ENCODE measurements around the gene PIWIL1. TPM values are rescaled to one million over a fixed set of nuclear protein-coding genes. Genes with fewer than 3 reads are reported as not detected.

The PIWIL1 gene
- total RNA-seq, 4 donors from 2014 or later, result not detected

DNA sequence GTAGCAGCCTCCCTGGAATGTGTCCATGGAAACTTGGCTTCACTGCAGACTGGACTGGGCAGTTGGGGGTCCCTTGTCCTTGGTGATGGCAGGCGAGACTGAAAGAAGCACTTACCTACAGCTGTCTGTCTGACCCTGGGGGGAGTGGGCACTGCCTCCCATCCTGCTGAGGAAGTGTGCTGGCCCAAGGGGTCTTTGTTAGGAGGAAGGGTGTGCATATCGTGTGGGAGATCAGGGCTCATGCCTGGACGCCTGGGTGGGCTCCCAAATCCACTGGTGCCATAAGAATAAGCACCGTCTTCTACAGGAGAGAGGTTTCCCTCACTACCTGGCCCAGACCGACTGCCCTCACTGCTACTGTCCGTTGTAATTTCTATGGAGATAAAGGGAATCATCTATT is 81.4 kb downstream of the PIWIL1 start:
- DNase-seq (ENCODE audit: low spot score in 2 of 2), result no peak
- H3K4me1 ChIP-seq, result no peaks in the 10 kb centered on the region
- H3K27me3 ChIP-seq, result no peaks in the 10 kb centered on the region
- WGBS, 2 donors, result 72 to 76% methylated on average over 6 of the region's 6 CpGs
- H3K9me3 ChIP-seq, result no peaks in the 10 kb centered on the region
- TF ChIP-seq, protein P1, sequence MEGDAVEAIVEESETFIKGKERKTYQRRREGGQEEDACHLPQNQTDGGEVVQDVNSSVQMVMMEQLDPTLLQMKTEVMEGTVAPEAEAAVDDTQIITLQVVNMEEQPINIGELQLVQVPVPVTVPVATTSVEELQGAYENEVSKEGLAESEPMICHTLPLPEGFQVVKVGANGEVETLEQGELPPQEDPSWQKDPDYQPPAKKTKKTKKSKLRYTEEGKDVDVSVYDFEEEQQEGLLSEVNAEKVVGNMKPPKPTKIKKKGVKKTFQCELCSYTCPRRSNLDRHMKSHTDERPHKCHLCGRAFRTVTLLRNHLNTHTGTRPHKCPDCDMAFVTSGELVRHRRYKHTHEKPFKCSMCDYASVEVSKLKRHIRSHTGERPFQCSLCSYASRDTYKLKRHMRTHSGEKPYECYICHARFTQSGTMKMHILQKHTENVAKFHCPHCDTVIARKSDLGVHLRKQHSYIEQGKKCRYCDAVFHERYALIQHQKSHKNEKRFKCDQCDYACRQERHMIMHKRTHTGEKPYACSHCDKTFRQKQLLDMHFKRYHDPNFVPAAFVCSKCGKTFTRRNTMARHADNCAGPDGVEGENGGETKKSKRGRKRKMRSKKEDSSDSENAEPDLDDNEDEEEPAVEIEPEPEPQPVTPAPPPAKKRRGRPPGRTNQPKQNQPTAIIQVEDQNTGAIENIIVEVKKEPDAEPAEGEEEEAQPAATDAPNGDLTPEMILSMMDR (IDR thresholded peaks at IDR 0.05), result no peak
- TF ChIP-seq POLR2A (IDR thresholded peaks at IDR 0.05) (no peak), EP300 (IDR thresholded peaks at IDR 0.05) (no peak)
- no peak overlapping the region for H3K4me3 ChIP-seq
- H3K36me3 ChIP-seq, result no peaks in the 10 kb centered on the region
- H3K27ac ChIP-seq, result no peak overlapping the region

DNA sequence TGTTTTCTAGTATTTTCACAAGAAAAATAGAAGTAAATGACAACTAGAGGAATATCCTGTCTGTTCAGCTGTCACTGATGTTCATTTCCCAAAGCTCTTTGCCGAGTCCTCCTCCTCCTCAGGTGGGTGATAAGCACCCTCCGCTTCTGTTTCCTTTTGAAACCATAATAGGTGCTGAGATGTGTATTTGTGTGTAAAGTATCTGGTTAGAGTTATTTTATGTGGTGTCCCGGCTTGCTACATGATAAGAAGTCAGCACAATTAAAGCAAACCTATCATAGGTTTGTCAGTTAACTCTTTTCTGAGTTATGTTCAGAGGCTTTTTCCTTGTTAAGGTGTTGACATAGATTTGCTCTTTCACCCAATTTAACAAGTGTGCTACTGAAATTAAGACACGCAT is 82.4 kb downstream of the PIWIL1 start:
- 71 to 75% methylated on average over 4 of the region's 4 CpGs for WGBS, 2 donors
- H3K27ac ChIP-seq, result no peak overlapping the region
- H3K36me3 ChIP-seq, result no peaks in the 10 kb centered on the region
- DNase-seq (ENCODE audit: low spot score in 2 of 2), result no peak
- H3K4me1 ChIP-seq, result no peaks in the 10 kb centered on the region
- no peaks in the 10 kb centered on the region for H3K27me3 ChIP-seq
- TF ChIP-seq, protein P1 (IDR thresholded peaks at IDR 0.05), result no peak
- TF ChIP-seq EP300 (IDR thresholded peaks at IDR 0.05) (no peak), POLR2A (IDR thresholded peaks at IDR 0.05) (no peak)
- no peak overlapping the region for H3K4me3 ChIP-seq
- H3K9me3 ChIP-seq, result no peaks in the 10 kb centered on the region

DNA sequence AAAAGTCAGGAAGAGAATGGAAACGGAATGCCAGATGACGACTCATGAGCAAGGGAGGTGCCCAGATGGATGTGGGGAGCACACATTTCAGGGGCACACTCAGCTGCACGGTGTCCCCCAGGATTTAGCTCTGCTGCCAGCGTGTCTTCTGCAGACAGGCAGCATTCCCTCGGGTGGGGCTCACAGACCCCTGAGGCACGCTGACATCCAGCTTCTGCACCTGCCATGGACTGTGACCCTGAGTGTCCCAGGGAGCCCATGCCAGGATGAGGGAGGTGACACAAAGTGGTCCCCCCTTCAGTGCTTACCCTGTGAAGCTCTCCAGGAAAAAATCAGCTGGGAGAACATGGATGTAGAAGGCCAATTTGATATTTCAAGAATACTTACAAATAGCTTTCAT is 84.2 kb downstream of the PIWIL1 start:
- Histone ChIP-seq H3K27me3 (no peaks in the 10 kb centered on the region), H3K36me3 (no peaks in the 10 kb centered on the region), H3K4me1 (no peaks in the 10 kb centered on the region), H3K9me3 (no peaks in the 10 kb centered on the region), H3K27ac (no peak overlapping the region), H3K4me3 (no peak overlapping the region)
- WGBS, 2 donors, result 66 to 75% methylated on average over 6 of the region's 6 CpGs
- DNase-seq (ENCODE audit: low spot score in 2 of 2), result no peak
- TF ChIP-seq EP300 (IDR thresholded peaks at IDR 0.05), result no peak
- TF ChIP-seq, protein P1 (IDR thresholded peaks at IDR 0.05), result no peak
- no peak for TF ChIP-seq POLR2A (IDR thresholded peaks at IDR 0.05)

Other genes starting within 250 kb of the PIWIL1 start
- under 1 TPM; under 0.01 to 0.39 (median 0.21) TPM for gene FZD10, start 175.4 kb upstream of the PIWIL1 start, total RNA-seq